HepG2 (cell line): ENCODE data around the gene LSS.

Experiments used
- CTCF ChIP-seq: sonication (generic); formaldehyde crosslinking; IDR thresholded peaks from 2 replicates; pipeline ENCODE4 v1.5.0; 2020; ENCODE audit warnings: mild to moderate bottlenecking, missing genetic modification reagents, moderate library complexity
- MIXL1 ChIP-seq: IDR thresholded peaks from 2 replicates; pipeline ENCODE4 v1.6.1; 2016

- TF ChIP-seq CTCF (no peak), MIXL1 (CRISPR knock-in tag) (no peak)
Measured at GRCh38 chr21:46158666-46159300, 69.8 kb downstream of the LSS start.
